H9 (cell line): ENCODE measurements around the gene CCDC92. TPM values are rescaled to one million over a fixed set of nuclear protein-coding genes. Genes with fewer than 3 reads are reported as not detected.

Experiments
- DNase-seq: peaks from one replicate; pipeline ENCODE4 v3.0.0-alpha.2; 2017
- H2AFZ ChIP-seq: one replicate; pipeline ENCODE4 v1.6.1; 2013; ENCODE audit warnings: mild to moderate bottlenecking, low read length, control low read depth, moderate library complexity
- H2AK5ac ChIP-seq: 2 replicates; pipeline ENCODE4 v1.6.1; 2013; ENCODE audit warnings: low read length, control low read depth, mixed read lengths; ENCODE audit not compliant: insufficient read length
- H2BK120ac ChIP-seq: one replicate; pipeline ENCODE4 v1.6.1; 2013; ENCODE audit warnings: low read depth, mild to moderate bottlenecking, low read length, control low read depth, inconsistent platforms; ENCODE audit not compliant: poor library complexity, severe bottlenecking
- H2BK12ac ChIP-seq: 2 replicates; pipeline ENCODE4 v1.6.1; 2013; ENCODE audit warnings: low read length, control low read depth, mixed read lengths, low read depth; ENCODE audit not compliant: insufficient read length
- H2BK15ac ChIP-seq: 2 replicates; pipeline ENCODE4 v1.6.1; 2013; ENCODE audit warnings: low read depth, low read length, control low read depth
- H2BK20ac ChIP-seq: one replicate; pipeline ENCODE4 v1.6.1; 2013; ENCODE audit warnings: low read depth, mild to moderate bottlenecking, low read length, control low read depth, inconsistent platforms; ENCODE audit not compliant: poor library complexity, severe bottlenecking
- H2BK5ac ChIP-seq: 2 replicates; pipeline ENCODE4 v1.6.1; 2013; ENCODE audit warnings: low read length, control low read depth, mixed read lengths; ENCODE audit not compliant: insufficient read length
- H3K14ac ChIP-seq: 2 replicates; pipeline ENCODE4 v1.6.1; 2013; ENCODE audit warnings: low read length, control low read depth; ENCODE audit not compliant: insufficient read depth
- H3K18ac ChIP-seq: 2 replicates; pipeline ENCODE4 v1.6.1; 2013; ENCODE audit warnings: low read depth, mild to moderate bottlenecking, mixed read lengths, low read length, control low read depth; ENCODE audit not compliant: insufficient read length
- H3K23ac ChIP-seq: 2 replicates; pipeline ENCODE4 v1.6.1; 2013; ENCODE audit warnings: low read length, control low read depth, mixed read lengths, low read depth; ENCODE audit not compliant: insufficient read length
- H3K23me2 ChIP-seq: 2 replicates; pipeline ENCODE4 v1.6.1; 2013; ENCODE audit warnings: low read depth, mild to moderate bottlenecking, mixed read lengths, low read length, control low read depth; ENCODE audit not compliant: insufficient read length, poor library complexity, severe bottlenecking
- H3K27ac ChIP-seq: 2 replicates; pipeline ENCODE4 v1.5.1; 2013; ENCODE audit warnings: low read length, control low read depth, mixed read lengths, low read depth; ENCODE audit not compliant: insufficient read length
- H3K27me3 ChIP-seq: 2 replicates; pipeline ENCODE4 v1.6.1; 2013; ENCODE audit warnings: low read length, control low read depth, inconsistent platforms; ENCODE audit not compliant: insufficient read depth
- H3K4ac ChIP-seq: 2 replicates; pipeline ENCODE4 v1.6.1; 2013; ENCODE audit warnings: low read depth, mild to moderate bottlenecking, control low read depth, inconsistent platforms, low read length, moderate library complexity
- H3K4me1 ChIP-seq: 2 replicates; pipeline ENCODE4 v1.6.1; 2013; ENCODE audit warnings: low read length, control low read depth, inconsistent platforms; ENCODE audit not compliant: insufficient read depth
- H3K4me2 ChIP-seq: 2 replicates; pipeline ENCODE4 v1.6.1; 2013; ENCODE audit warnings: low read length, control low read depth, mixed read lengths; ENCODE audit not compliant: insufficient read length, insufficient read depth
- H3K56ac ChIP-seq: 2 replicates; pipeline ENCODE4 v1.6.1; 2013; ENCODE audit warnings: low read depth, mild to moderate bottlenecking, mixed read lengths, low read length, control low read depth; ENCODE audit not compliant: insufficient read length
- H3K79me1 ChIP-seq: 2 replicates; pipeline ENCODE4 v1.6.1; 2013; ENCODE audit warnings: low read depth, mild to moderate bottlenecking, moderate library complexity, low read length, control low read depth, inconsistent platforms; ENCODE audit not compliant: insufficient read depth, poor library complexity, severe bottlenecking
- H3K79me2 ChIP-seq: 2 replicates; pipeline ENCODE4 v1.6.1; 2013; ENCODE audit warnings: low read length, control low read depth, inconsistent platforms; ENCODE audit not compliant: insufficient read depth
- H3K9ac ChIP-seq: 2 replicates; pipeline ENCODE4 v1.6.1; 2013; ENCODE audit warnings: low read length, control low read depth, mixed read lengths; ENCODE audit not compliant: insufficient read length; ENCODE audit errors: extremely low read depth
- H3K9me3 ChIP-seq: one replicate; pipeline ENCODE4 v1.6.1; 2013; ENCODE audit warnings: low read depth, low read length, inconsistent platforms; ENCODE audit not compliant: control insufficient read depth
- H3T11ph ChIP-seq: one replicate; pipeline ENCODE4 v1.6.1; 2013; ENCODE audit warnings: mild to moderate bottlenecking, low read length, control low read depth, inconsistent platforms
- H4K20me1 ChIP-seq: one replicate; pipeline ENCODE4 v1.6.1; 2013; ENCODE audit not compliant: control insufficient read depth, insufficient read length, insufficient read depth
- H4K5ac ChIP-seq: 2 replicates; pipeline ENCODE4 v1.6.1; 2013; ENCODE audit warnings: low read depth, mild to moderate bottlenecking, mixed read lengths, low read length, control low read depth; ENCODE audit not compliant: insufficient read length
- H4K8ac ChIP-seq: replicated peaks from 2 replicates; pipeline ENCODE4 v1.6.1; 2013; ENCODE audit warnings: low read length, control low read depth, mixed read lengths, low read depth; ENCODE audit not compliant: insufficient read length
- H4K91ac ChIP-seq: 2 replicates; pipeline ENCODE4 v1.6.1; 2013; ENCODE audit warnings: low read depth, mild to moderate bottlenecking, moderate library complexity, mixed read lengths, low read length, control low read depth; ENCODE audit not compliant: insufficient read length
- H3K27ac Mint-ChIP-seq, 3 experiments: 2 replicates in 2 of 3; 3 replicates in 1 of 3; pipeline ENCODE4 v1.8.0; 2020 to 2021; ENCODE audit warnings: mixed read lengths in 3 of 3, mild to moderate bottlenecking in 1 of 3, moderate library complexity in 1 of 3
- H3K27me3 Mint-ChIP-seq: 2 replicates; pipeline ENCODE4 v1.8.0; 2021; ENCODE audit warnings: low read depth, mild to moderate bottlenecking, moderate library complexity, mixed read lengths
- H3K36me3 Mint-ChIP-seq, 3 experiments: 2 replicates in 2 of 3; 3 replicates in 1 of 3; pipeline ENCODE4 v1.8.0; 2020 to 2021; ENCODE audit warnings: low read depth in 3 of 3, mixed read lengths in 3 of 3; ENCODE audit not compliant: insufficient read depth in 1 of 3
- H3K4me1 Mint-ChIP-seq, 2 experiments: 2 replicates each; pipeline ENCODE4 v1.8.0; 2020; ENCODE audit warnings: mixed read lengths in 2 of 2
- H3K4me3 Mint-ChIP-seq, 2 experiments: 2 replicates in 1 of 2; 3 replicates in 1 of 2; pipeline ENCODE4 v1.8.0; 2020 to 2021; ENCODE audit warnings: mild to moderate bottlenecking in 2 of 2, mixed read lengths in 2 of 2, moderate library complexity in 1 of 2
- H3K9me3 Mint-ChIP-seq, 2 experiments: 2 replicates in 1 of 2; 3 replicates in 1 of 2; pipeline ENCODE4 v1.8.0; 2020; ENCODE audit warnings: mild to moderate bottlenecking in 2 of 2, mixed read lengths in 2 of 2, moderate library complexity in 1 of 2
- CTCF ChIP-seq: fragments of 200-600 bp; sonication (generic); conservative IDR thresholded peaks from 3 replicates; pipeline ENCODE4 v1.8.0; 2021; ENCODE audit warnings: antibody characterized with exemption, mild to moderate bottlenecking
- WGBS: extraction: QIAGEN DNeasy Blood & Tissue Kit; methylation state at CpG from one replicate; pipeline ENCODE4 v1.1.7; 2013; ENCODE audit warnings: missing lambda C conversion rate, low lambda C conversion rate, mixed read lengths; ENCODE audit not compliant: insufficient read length; ENCODE audit errors: extremely low coverage; 5-methylcytosine and 5-hydroxymethylcytosine counted together
- total RNA-seq: library from RNA; stranded (reverse); gene quantifications from 2 replicates; pipeline ENCODE4 v1.2.1, GENCODE V29; 2021

CCDC92 gene
- total RNA-seq, 1 experiment from 2014 or later: 1.3 TPM

- no peak overlapping the region for H2BK15ac ChIP-seq
- TF ChIP-seq CTCF: no peak
- no peak overlapping the region for H3K9ac ChIP-seq
- H2BK12ac ChIP-seq: no peak overlapping the region
- no peaks in the 10 kb centered on the region for H3K27me3 ChIP-seq
- H3K56ac ChIP-seq: no peak overlapping the region
- H3K4me1 ChIP-seq: no peaks in the 10 kb centered on the region
- H3K4me2 ChIP-seq: no peak overlapping the region
- H3K23me2 ChIP-seq: no peaks in the 10 kb centered on the region
- Mint-ChIP-seq H3K36me3 (peaks cover 0 to 4% (median 0%) of the 10 kb centered on the region in 3 experiments; a peak in 1 of 7 replicates), H3K27me3 (peaks cover 86% of the 10 kb centered on the region), H3K27ac (no peak overlapping the region), H3K4me3 (no peak overlapping the region), H3K9me3 (peaks cover 4 to 5% of the 10 kb centered on the region in 2 experiments; a peak in 4 of 5 replicates), H3K4me1 (peaks cover 0 to 4% of the 10 kb centered on the region in 2 experiments; a peak in 2 of 4 replicates)
- no CpG with 5 or more reads among the region's 16 CpGs for WGBS
- H2BK5ac ChIP-seq: no peak overlapping the region
- H3T11ph ChIP-seq: no peak overlapping the region
- no peaks in the 10 kb centered on the region for H3K79me1 ChIP-seq
- H2AK5ac ChIP-seq: no peak overlapping the region
- no peaks in the 10 kb centered on the region for H4K20me1 ChIP-seq
- H2BK120ac ChIP-seq: no peak overlapping the region
- H3K4ac ChIP-seq: no peak overlapping the region
- H3K27ac ChIP-seq: no peak overlapping the region
- H4K91ac ChIP-seq: no peak overlapping the region
- H3K9me3 ChIP-seq: no peaks in the 10 kb centered on the region
- H2AFZ ChIP-seq: no peak overlapping the region
- no peak overlapping the region for H3K18ac ChIP-seq
- no peak overlapping the region for H4K5ac ChIP-seq
- H2BK20ac ChIP-seq: no peak overlapping the region
- no peak for DNase-seq
- H3K14ac ChIP-seq: no peak overlapping the region; the same call in 1 of the 2 replicates
- no peak overlapping the region for H4K8ac ChIP-seq
- H3K23ac ChIP-seq: no peak overlapping the region
- no peaks in the 10 kb centered on the region for H3K79me2 ChIP-seq
Measured at GRCh38 chr12:123939716-123940626, 32.7 kb downstream of the CCDC92 start.
